ENCODE results near the gene CBY2. TPM values are rescaled to one million over a fixed set of nuclear protein-coding genes. Genes with fewer than 3 reads are reported as not detected.

Gene CBY2
- total RNA-seq, 4 donors from 2014 or later = not detected

DNA sequence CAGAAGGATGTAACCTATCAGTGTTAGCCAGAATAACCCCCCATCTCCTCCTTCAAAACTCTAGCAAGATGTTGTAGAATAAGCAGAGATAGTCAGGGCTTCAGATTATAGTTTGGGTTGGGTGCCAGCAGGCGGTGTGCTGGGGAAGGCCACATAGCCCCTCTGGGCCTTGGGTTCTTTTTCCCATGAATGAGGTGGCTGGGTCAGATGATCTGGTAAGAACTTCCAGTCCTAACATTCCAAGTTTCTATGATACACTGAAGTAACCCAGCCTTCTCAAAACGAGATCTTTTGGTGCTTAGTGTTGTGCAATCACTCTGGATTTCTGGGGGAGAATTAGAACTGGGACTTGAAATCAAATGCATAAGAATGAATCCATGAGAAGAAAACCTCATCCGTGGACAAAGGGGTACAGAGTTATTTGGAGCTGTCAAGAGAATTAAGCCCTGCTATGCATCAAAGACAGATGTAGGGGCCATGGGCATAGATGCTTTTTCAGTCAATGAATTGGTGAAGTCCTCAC lies 810 bp downstream of the CBY2 start:
- Histone ChIP-seq H3K27me3 (no peaks in the 10 kb centered on the region), H3K27ac (replicated peaks in 1 of 4) (no peak overlapping the region), H3K36me3 (no peaks in the 10 kb centered on the region), H3K9me3 (no peaks in the 10 kb centered on the region), H3K4me1 (no peaks in the 10 kb centered on the region), H3K4me3 (no peak overlapping the region)
- intact Hi-C loops (cut with DNase I) = no loop called here
- DNase-seq (ENCODE audit: extremely low spot score) = no peak
- WGBS = 71% methylated on average over 3 of the region's 3 CpGs
- TF ChIP-seq POLR2A (IDR thresholded peaks at IDR 0.05; ENCODE audit: low read depth) (no peak), EP300 (IDR thresholded peaks at IDR 0.05) (no peak), POLR2AphosphoS5 (IDR thresholded peaks at IDR 0.05) (no peak)
- TF ChIP-seq, protein P1, sequence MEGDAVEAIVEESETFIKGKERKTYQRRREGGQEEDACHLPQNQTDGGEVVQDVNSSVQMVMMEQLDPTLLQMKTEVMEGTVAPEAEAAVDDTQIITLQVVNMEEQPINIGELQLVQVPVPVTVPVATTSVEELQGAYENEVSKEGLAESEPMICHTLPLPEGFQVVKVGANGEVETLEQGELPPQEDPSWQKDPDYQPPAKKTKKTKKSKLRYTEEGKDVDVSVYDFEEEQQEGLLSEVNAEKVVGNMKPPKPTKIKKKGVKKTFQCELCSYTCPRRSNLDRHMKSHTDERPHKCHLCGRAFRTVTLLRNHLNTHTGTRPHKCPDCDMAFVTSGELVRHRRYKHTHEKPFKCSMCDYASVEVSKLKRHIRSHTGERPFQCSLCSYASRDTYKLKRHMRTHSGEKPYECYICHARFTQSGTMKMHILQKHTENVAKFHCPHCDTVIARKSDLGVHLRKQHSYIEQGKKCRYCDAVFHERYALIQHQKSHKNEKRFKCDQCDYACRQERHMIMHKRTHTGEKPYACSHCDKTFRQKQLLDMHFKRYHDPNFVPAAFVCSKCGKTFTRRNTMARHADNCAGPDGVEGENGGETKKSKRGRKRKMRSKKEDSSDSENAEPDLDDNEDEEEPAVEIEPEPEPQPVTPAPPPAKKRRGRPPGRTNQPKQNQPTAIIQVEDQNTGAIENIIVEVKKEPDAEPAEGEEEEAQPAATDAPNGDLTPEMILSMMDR (IDR thresholded peaks at IDR 0.05) = no peak

DNA sequence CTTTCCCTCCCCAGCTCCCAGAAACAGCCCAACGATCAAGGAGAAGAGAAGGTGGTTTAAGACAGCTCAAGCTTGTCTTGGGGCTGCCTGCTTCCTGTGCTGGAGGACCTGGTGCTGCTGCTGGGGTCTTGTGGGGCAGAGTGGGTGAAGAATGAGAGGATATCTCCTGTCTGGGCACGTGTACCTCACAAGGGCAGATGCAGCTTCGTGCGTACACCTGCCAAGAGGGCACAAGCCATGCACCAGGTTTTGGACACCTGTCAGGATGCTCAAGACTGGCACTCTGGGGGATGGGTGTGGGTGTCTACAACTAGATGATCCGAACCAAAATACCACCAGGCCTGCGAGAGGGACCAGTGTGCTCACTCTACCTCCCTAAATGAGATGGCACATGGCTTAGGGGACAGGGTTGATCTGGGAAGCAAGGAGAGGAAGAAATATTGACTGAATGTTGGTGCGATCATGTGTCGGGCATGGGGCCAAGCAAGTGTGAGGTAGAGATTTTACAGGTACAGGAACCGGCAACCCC lies 2.2 kb downstream of the CBY2 start:
- Histone ChIP-seq H3K36me3 (no peaks in the 10 kb centered on the region), H3K27ac (replicated peaks in 1 of 4) (no peak overlapping the region), H3K4me1 (no peaks in the 10 kb centered on the region), H3K4me3 (no peak overlapping the region), H3K9me3 (no peaks in the 10 kb centered on the region), H3K27me3 (no peaks in the 10 kb centered on the region)
- intact Hi-C loops (cut with DNase I) = no loop called here
- TF ChIP-seq POLR2AphosphoS5 (IDR thresholded peaks at IDR 0.05) (no peak), EP300 (IDR thresholded peaks at IDR 0.05) (no peak), POLR2A (IDR thresholded peaks at IDR 0.05; ENCODE audit: low read depth) (no peak)
- TF ChIP-seq, protein P1 (IDR thresholded peaks at IDR 0.05) = no peak
- peak; percentile 74 for DNase-seq (ENCODE audit: extremely low spot score)
- 92% methylated on average over 9 of the region's 9 CpGs for WGBS

DNA sequence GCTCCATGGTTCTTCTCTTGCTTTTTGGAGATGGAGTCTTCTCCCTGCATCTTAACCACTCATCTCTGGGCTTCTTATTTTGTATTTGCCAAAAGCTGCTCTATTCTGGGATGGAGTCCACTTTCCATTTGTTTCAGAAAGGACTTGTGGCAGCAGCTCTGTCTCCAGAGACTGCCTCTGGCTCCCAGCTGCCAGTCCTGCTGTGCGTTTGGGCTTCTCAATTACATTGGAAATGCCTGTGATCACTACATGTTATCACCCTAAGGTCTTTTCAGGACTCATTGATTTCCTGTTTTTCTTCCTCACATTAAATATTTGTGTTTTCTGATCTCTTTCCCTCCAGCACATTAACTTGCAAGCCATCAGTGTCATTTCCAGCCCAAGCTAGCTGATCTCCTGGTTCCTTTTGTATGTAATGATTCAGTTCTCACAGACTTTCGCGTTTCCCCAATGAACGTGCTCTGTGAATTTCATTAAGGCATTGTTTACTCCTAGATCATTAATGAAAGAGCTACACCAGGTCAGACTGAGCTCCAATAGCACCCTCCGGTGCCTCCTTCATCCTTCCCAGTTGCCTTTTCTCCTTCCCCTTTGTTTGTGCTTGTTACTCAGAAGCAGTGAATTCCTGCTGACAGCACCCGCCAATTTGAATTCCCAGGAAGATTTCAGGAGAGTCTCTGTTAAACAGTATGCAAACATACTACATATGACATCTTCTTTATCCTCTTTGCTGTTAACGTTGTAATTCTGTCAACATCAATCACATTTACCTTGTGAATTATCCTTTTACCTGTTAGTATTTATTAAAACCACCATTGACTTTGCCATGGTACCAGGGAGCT lies 3.0 kb downstream of the CBY2 start:
- H3K36me3 ChIP-seq = no peaks in the 10 kb centered on the region
- intact Hi-C loops (cut with DNase I) = no loop called here
- no peaks in the 10 kb centered on the region for H3K4me1 ChIP-seq
- no peaks in the 10 kb centered on the region for H3K9me3 ChIP-seq
- H3K4me3 ChIP-seq = no peak overlapping the region
- DNase-seq (ENCODE audit: extremely low spot score) = peak; percentile 83
- 54% methylated on average over 7 of the region's 7 CpGs for WGBS
- H3K27ac ChIP-seq (replicated peaks in 1 of 4) = no peak overlapping the region
- no peak for TF ChIP-seq POLR2AphosphoS5 (IDR thresholded peaks at IDR 0.05)
- TF ChIP-seq POLR2A (IDR thresholded peaks at IDR 0.05; ENCODE audit: low read depth) = no peak
- TF ChIP-seq, protein P1 (IDR thresholded peaks at IDR 0.05) = no peak
- no peak for TF ChIP-seq EP300 (IDR thresholded peaks at IDR 0.05)
- no peaks in the 10 kb centered on the region for H3K27me3 ChIP-seq

DNA sequence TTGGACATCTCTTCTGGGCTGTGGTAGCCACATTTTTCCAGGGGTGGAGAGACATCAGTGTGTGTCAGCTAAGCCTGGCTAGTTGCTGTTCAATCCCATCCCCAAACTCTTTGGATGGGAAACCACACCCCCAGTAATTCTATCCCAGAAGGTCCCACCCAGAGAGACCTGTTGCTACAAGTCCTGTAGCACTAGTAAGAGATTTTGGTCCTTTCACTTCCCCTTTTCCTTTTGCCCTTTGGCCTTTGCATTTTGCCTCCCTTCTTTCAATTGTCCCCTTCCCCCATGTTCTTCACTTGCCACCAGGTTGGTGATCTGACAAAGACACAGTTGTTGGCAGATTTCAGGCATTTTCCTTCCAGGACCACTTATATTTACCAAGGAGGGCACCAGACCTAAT lies 3.8 kb downstream of the CBY2 start:
- no peaks in the 10 kb centered on the region for H3K4me1 ChIP-seq
- intact Hi-C loops (cut with DNase I) = no loop called here
- no peaks in the 10 kb centered on the region for H3K27me3 ChIP-seq
- no peaks in the 10 kb centered on the region for H3K9me3 ChIP-seq
- DNase-seq (ENCODE audit: extremely low spot score) = peak; percentile 90
- no peak overlapping the region for H3K27ac ChIP-seq (replicated peaks in 1 of 4)
- H3K36me3 ChIP-seq = no peaks in the 10 kb centered on the region
- no peak overlapping the region for H3K4me3 ChIP-seq
- TF ChIP-seq POLR2A (IDR thresholded peaks at IDR 0.05; ENCODE audit: low read depth) = no peak
- no peak for TF ChIP-seq POLR2AphosphoS5 (IDR thresholded peaks at IDR 0.05)
- TF ChIP-seq, protein P1 (IDR thresholded peaks at IDR 0.05) = no peak
- no peak for TF ChIP-seq EP300 (IDR thresholded peaks at IDR 0.05)

Data from esophagus muscularis mucosa (tissue), 4 donors.